ENCODE measurements around the gene AEBP1. TPM values are rescaled to one million over a fixed set of nuclear protein-coding genes. Genes with fewer than 3 reads are reported as not detected.

The AEBP1 gene
- total RNA-seq, 1 experiment from 2014 or later = 49.3 TPM

- Histone ChIP-seq H3K4ac (ENCODE audit: low read depth, low read length) (no peak overlapping the region), H2BK20ac (ENCODE audit: low read depth, low read length, poor library complexity, severe bottlenecking) (no peak overlapping the region), H4K20me1 (ENCODE audit: control insufficient read depth, insufficient read depth, insufficient read length) (no peaks in the 10 kb centered on the region), H3K14ac (ENCODE audit: insufficient read depth, low read length) (no peak overlapping the region), H3K27me3 (ENCODE audit: insufficient read depth, low read length) (no peaks in the 10 kb centered on the region), H3K23ac (ENCODE audit: insufficient read length, low read depth, low read length) (no peak overlapping the region), H2AFZ (ENCODE audit: low read length) (no peak overlapping the region), H3T11ph (ENCODE audit: low read length) (no peak overlapping the region), H3K23me2 (ENCODE audit: insufficient read length, low read depth, low read length, poor library complexity, severe bottlenecking) (no peaks in the 10 kb centered on the region), H3K79me2 (ENCODE audit: insufficient read depth, low read length) (no peaks in the 10 kb centered on the region), H2BK5ac (ENCODE audit: insufficient read length, low read length) (no peak overlapping the region), H3K4me2 (ENCODE audit: insufficient read depth, insufficient read length, low read length) (no peak overlapping the region), H4K5ac (ENCODE audit: insufficient read length, low read depth, low read length) (no peak overlapping the region), H4K91ac (ENCODE audit: insufficient read length, low read depth, low read length) (no peak overlapping the region), H3K9me3 (ENCODE audit: control insufficient read depth, low read depth, low read length) (no peaks in the 10 kb centered on the region), H2BK120ac (ENCODE audit: low read depth, low read length, poor library complexity, severe bottlenecking) (no peak overlapping the region), H3K18ac (ENCODE audit: insufficient read length, low read depth, low read length) (no peak overlapping the region), H2BK12ac (ENCODE audit: insufficient read length, low read depth, low read length) (no peak overlapping the region), H3K79me1 (ENCODE audit: insufficient read depth, low read depth, low read length, poor library complexity, severe bottlenecking) (no peaks in the 10 kb centered on the region), H3K4me1 (ENCODE audit: insufficient read depth, low read length) (no peaks in the 10 kb centered on the region), H3K27ac (ENCODE audit: insufficient read length, low read depth, low read length) (no peak overlapping the region), H3K9ac (ENCODE audit: extremely low read depth, insufficient read length, low read length) (no peak overlapping the region), H2AK5ac (ENCODE audit: insufficient read length, low read length) (no peak overlapping the region), H3K56ac (ENCODE audit: insufficient read length, low read depth, low read length) (no peak overlapping the region), H2BK15ac (ENCODE audit: low read depth, low read length) (no peak overlapping the region), H4K8ac (replicated peaks; ENCODE audit: insufficient read length, low read depth, low read length) (no peak overlapping the region)
- DNase-seq = no peak
- WGBS (ENCODE audit: extremely low coverage, insufficient read length, low lambda C conversion rate) = no CpG with 5 or more reads among the region's 7 CpGs
- H3K27me3 Mint-ChIP-seq (ENCODE audit: low read depth) = no peaks in the 10 kb centered on the region
- H3K4me3 Mint-ChIP-seq = no peak overlapping the region
- no peaks in the 10 kb centered on the region; a peak in 2 of 5 replicates for H3K9me3 Mint-ChIP-seq
- peaks cover 22 to 82% (median 54%) of the 10 kb centered on the region in 3 experiments; a peak in 6 of 7 replicates for H3K36me3 Mint-ChIP-seq (ENCODE audit: insufficient read depth in 1 of 3, low read depth in 3 of 3)
- no peak for TF ChIP-seq CTCF (conservative IDR thresholded peaks at IDR 0.05)
- no peaks in the 10 kb centered on the region for H3K4me1 Mint-ChIP-seq
- H3K27ac Mint-ChIP-seq = no peak overlapping the region
Observed at GRCh38 chr7:44056681-44057080, 47.5 kb upstream of the AEBP1 start.
